SU-DHL-6 (cell line): ENCODE measurements around the gene MAK.

Experiments used
- EZH2phosphoT487 ChIP-seq: fragments of 200-600 bp; sonication (generic), shearing (Covaris generic); conservative IDR thresholded peaks from 2 replicates; pipeline ENCODE4 v1.6.1; 2018; ENCODE audit warnings: mild to moderate bottlenecking, antibody characterized with exemption, low read length, moderate library complexity, mixed read lengths
- TF ChIP-seq, protein P1 (sequence below): fragments of 200-600 bp; sonication (generic); IDR thresholded peaks from one replicate; pipeline ENCODE4 v1.5.1; 2017; ENCODE audit warnings: antibody characterized with exemption, mild to moderate bottlenecking, low read length, moderate library complexity; ENCODE audit not compliant: insufficient read depth, poor library complexity, severe bottlenecking

DNA sequence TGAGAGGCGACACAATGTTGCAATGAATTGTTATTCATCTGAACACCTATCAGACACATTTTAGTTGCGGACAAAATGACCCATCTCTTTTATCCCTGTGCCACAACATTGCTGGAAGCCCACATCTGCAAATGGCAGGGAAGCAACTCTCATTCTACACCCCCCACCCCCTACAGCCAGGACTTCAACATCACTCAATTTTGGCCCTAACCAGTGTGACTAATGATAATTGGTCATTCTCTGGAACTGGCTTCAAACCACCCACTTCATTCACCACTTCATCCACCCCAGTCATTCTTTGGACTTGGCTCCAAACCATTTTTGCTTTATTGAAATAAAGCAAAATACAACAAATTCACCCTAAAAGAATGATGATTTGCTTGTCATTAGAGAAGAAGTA, 42.0 kb upstream of the MAK start:
- TF ChIP-seq, protein P1, sequence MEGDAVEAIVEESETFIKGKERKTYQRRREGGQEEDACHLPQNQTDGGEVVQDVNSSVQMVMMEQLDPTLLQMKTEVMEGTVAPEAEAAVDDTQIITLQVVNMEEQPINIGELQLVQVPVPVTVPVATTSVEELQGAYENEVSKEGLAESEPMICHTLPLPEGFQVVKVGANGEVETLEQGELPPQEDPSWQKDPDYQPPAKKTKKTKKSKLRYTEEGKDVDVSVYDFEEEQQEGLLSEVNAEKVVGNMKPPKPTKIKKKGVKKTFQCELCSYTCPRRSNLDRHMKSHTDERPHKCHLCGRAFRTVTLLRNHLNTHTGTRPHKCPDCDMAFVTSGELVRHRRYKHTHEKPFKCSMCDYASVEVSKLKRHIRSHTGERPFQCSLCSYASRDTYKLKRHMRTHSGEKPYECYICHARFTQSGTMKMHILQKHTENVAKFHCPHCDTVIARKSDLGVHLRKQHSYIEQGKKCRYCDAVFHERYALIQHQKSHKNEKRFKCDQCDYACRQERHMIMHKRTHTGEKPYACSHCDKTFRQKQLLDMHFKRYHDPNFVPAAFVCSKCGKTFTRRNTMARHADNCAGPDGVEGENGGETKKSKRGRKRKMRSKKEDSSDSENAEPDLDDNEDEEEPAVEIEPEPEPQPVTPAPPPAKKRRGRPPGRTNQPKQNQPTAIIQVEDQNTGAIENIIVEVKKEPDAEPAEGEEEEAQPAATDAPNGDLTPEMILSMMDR: no peak
- TF ChIP-seq EZH2phosphoT487: no peak
